ENCODE measurements around the gene PLCB4. TPM values are rescaled to one million over a fixed set of nuclear protein-coding genes. Genes with fewer than 3 reads are reported as not detected.
"Not testable (repeated sequence)": the region's sequence is repeated elsewhere in the genome, so short reads cannot be mapped to it uniquely, and the experiment has no call there.

Gene PLCB4
- total RNA-seq, 2 experiments from 2014 or later = not detected

- H3K27me3 Mint-ChIP-seq = no peaks in the 10 kb centered on the region
- no peak overlapping the region for H3K27ac Mint-ChIP-seq
- no peak for DNase-seq
- H3K4me3 Mint-ChIP-seq = no peak overlapping the region
- ChIA-PET POLR2A (no interaction called here), CTCF (no interaction called here)
- H3K36me3 Mint-ChIP-seq (ENCODE audit: low read depth) = no peaks in the 10 kb centered on the region
- no peaks in the 10 kb centered on the region for H3K4me1 Mint-ChIP-seq
- peaks cover 3% of the 10 kb centered on the region for H3K9me3 Mint-ChIP-seq
These were observed 298.9 kb downstream of the PLCB4 start for GRCh38 chr20:9367746-9368145.

- H3K4me1 Mint-ChIP-seq = no peaks in the 10 kb centered on the region
- no peaks in the 10 kb centered on the region for H3K36me3 Mint-ChIP-seq (ENCODE audit: low read depth)
- no peak for DNase-seq
- H3K9me3 Mint-ChIP-seq = peaks cover 3% of the 10 kb centered on the region
- ChIA-PET POLR2A (no interaction called here), CTCF (no interaction called here)
- H3K4me3 Mint-ChIP-seq = no peak overlapping the region
- no peaks in the 10 kb centered on the region for H3K27me3 Mint-ChIP-seq
- H3K27ac Mint-ChIP-seq = no peak overlapping the region
These were observed 300.0 kb downstream of the PLCB4 start for GRCh38 chr20:9368893-9369292.

DNA sequence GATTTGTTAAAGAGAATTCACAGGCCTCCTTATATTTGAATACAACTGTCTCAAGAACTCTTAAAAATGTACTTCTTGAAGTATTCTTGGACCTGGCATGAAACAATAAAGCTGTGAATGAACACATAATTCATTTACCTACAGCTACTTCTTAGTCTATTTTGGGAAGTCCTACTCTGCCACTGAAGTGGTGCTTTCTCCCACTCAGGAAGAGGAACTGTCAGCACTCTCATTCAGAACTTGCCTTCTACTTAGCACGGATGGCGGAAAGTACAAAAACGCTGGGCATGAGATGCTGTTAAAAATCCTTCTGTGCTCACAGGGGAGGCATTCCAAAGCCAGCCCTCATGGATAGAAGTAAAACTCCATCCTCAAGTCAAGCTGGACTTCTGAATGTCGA is 300.7 kb downstream of the PLCB4 start:
- H3K4me1 Mint-ChIP-seq = no peaks in the 10 kb centered on the region
- no peaks in the 10 kb centered on the region for H3K27me3 Mint-ChIP-seq
- CTCF ChIA-PET = no interaction called here
- no peaks in the 10 kb centered on the region for H3K36me3 Mint-ChIP-seq (ENCODE audit: low read depth)
- H3K27ac Mint-ChIP-seq = no peak overlapping the region
- no peak overlapping the region for H3K4me3 Mint-ChIP-seq
- POLR2A ChIA-PET = no interaction called here
- peaks cover 3% of the 10 kb centered on the region for H3K9me3 Mint-ChIP-seq
- no peak for DNase-seq

DNA sequence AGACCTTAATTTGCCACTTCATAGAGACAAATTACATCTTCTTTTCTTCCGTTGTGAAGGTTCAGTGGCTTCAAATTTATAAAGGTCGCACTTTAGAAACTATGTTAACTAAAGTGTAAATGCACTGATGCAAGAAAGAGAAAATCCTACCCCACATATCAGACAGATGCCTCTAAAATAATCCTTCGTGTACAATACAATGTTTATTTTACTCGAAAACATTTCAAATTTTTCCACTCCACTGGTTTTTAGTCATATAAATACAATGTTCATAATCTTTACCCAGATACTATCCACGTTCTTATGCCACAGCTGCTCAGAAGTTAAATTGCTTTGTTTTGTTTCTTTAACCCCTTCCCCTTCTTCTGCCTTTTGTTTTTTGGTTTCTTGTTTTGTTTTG is 305.2 kb downstream of the PLCB4 start:
- no peaks in the 10 kb centered on the region for H3K36me3 Mint-ChIP-seq (ENCODE audit: low read depth)
- H3K4me1 Mint-ChIP-seq = no peaks in the 10 kb centered on the region
- no peak overlapping the region for H3K27ac Mint-ChIP-seq
- no peak for DNase-seq
- H3K27me3 Mint-ChIP-seq = no peaks in the 10 kb centered on the region
- H3K9me3 Mint-ChIP-seq = no peaks in the 10 kb centered on the region
- H3K4me3 Mint-ChIP-seq = no peak overlapping the region
- ChIA-PET POLR2A (no interaction called here), CTCF (no interaction called here)

DNA sequence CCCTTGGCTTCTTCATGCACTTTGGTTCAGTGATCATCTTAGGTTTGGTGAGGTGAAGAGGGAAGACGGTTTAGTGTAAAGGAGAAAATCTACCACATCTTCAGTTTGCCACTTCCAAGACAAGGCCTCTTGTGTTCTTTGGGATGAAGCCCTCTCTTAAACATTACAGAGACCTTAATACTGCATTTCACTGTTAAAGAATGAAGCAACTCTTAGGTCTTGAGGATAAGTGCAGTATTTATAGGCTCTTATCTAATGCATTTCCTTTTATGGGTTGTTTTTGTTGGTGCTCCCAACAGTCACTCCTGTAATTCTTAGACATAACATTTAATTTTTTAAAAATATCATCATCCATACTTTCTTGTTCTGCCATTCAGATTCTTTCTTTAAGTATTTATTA is 305.6 kb downstream of the PLCB4 start:
- Mint-ChIP-seq H3K27me3 (no peaks in the 10 kb centered on the region), H3K27ac (no peak overlapping the region), H3K36me3 (ENCODE audit: low read depth) (no peaks in the 10 kb centered on the region), H3K9me3 (no peaks in the 10 kb centered on the region), H3K4me3 (no peak overlapping the region), H3K4me1 (no peaks in the 10 kb centered on the region)
- no peak for DNase-seq
- ChIA-PET CTCF (no interaction called here), POLR2A (no interaction called here)

GRCh38 chr20:9375221-9375681 is 306.4 kb downstream of the PLCB4 start:
- ChIA-PET POLR2A (no interaction called here), CTCF (no interaction called here)
- Mint-ChIP-seq H3K27me3 (no peaks in the 10 kb centered on the region), H3K36me3 (ENCODE audit: low read depth) (no peaks in the 10 kb centered on the region), H3K4me1 (no peaks in the 10 kb centered on the region), H3K27ac (no peak overlapping the region), H3K9me3 (no peaks in the 10 kb centered on the region), H3K4me3 (no peak overlapping the region)
- no peak for DNase-seq

GRCh38 chr20:9377007-9377406 is 308.1 kb downstream of the PLCB4 start:
- H3K4me3 Mint-ChIP-seq = no peak overlapping the region
- ChIA-PET CTCF (no interaction called here), POLR2A (no interaction called here)
- H3K27me3 Mint-ChIP-seq = no peaks in the 10 kb centered on the region
- H3K36me3 Mint-ChIP-seq (ENCODE audit: low read depth) = no peaks in the 10 kb centered on the region
- H3K4me1 Mint-ChIP-seq = no peaks in the 10 kb centered on the region
- H3K27ac Mint-ChIP-seq = no peak overlapping the region
- peaks cover 2% of the 10 kb centered on the region for H3K9me3 Mint-ChIP-seq
- no peak for DNase-seq

GRCh38 chr20:9385345-9386310 is 316.7 kb downstream of the PLCB4 start:
- H3K27me3 Mint-ChIP-seq; DNase-seq; H3K4me3 Mint-ChIP-seq; H3K27ac Mint-ChIP-seq; H3K9me3 Mint-ChIP-seq; CTCF ChIA-PET; H3K36me3 Mint-ChIP-seq (ENCODE audit: low read depth); POLR2A ChIA-PET; H3K4me1 Mint-ChIP-seq: not testable (repeated sequence)

GRCh38 chr20:9388160-9388812 is 319.4 kb downstream of the PLCB4 start:
- Mint-ChIP-seq H3K27ac (no peak overlapping the region), H3K4me3 (no peak overlapping the region), H3K27me3 (no peaks in the 10 kb centered on the region), H3K4me1 (peaks cover 2% of the 10 kb centered on the region), H3K36me3 (ENCODE audit: low read depth) (no peaks in the 10 kb centered on the region), H3K9me3 (peaks cover 3% of the 10 kb centered on the region)
- no peak for DNase-seq
- ChIA-PET CTCF (no interaction called here), POLR2A (no interaction called here)

DNA sequence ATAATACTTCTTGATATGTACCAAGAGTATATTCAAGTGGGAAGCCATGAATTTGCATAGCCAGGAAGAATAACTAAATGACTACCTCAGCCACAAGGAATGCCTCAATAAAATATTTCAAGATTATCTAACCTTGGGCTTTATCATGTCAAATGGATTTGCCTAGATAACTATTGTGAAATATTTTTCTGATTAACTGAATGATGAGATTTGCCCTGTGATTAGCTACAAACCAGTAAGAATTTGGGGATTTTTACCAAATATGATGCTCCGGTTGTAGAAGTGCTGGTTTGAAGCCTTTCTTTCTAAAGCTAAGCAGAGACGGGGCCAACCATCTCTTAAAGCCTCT is 319.9 kb downstream of the PLCB4 start:
- ChIA-PET POLR2A (no interaction called here), CTCF (no interaction called here)
- H3K4me3 Mint-ChIP-seq = no peak overlapping the region
- peaks cover 2% of the 10 kb centered on the region for H3K4me1 Mint-ChIP-seq
- peaks cover 3% of the 10 kb centered on the region for H3K9me3 Mint-ChIP-seq
- H3K36me3 Mint-ChIP-seq (ENCODE audit: low read depth) = no peaks in the 10 kb centered on the region
- no peak for DNase-seq
- H3K27me3 Mint-ChIP-seq = no peaks in the 10 kb centered on the region
- H3K27ac Mint-ChIP-seq = no peak overlapping the region

DNA sequence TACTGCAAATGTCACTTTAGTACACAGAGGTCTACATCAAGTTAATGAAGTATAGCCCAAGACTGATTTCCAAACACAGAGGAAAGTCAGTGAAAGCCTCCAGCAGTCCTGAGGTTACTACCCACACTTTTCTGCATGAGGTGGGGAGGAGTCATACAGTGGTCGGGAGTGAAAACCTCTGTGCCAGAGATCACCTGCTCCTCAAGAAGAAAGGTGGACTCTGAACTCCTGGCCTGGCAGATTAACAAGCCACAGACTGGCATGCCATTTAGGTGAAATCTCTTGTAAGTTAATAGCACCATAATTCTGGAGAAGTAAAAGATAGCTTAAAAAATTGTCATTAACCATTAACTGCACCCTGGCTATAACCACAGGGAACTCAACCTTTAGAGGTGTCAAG is 320.5 kb downstream of the PLCB4 start:
- no peak overlapping the region for H3K4me3 Mint-ChIP-seq
- H3K9me3 Mint-ChIP-seq = peaks cover 3% of the 10 kb centered on the region
- ChIA-PET POLR2A (no interaction called here), CTCF (no interaction called here)
- no peak overlapping the region for H3K27ac Mint-ChIP-seq
- no peak for DNase-seq
- peaks cover 2% of the 10 kb centered on the region for H3K4me1 Mint-ChIP-seq
- H3K27me3 Mint-ChIP-seq = no peaks in the 10 kb centered on the region
- H3K36me3 Mint-ChIP-seq (ENCODE audit: low read depth) = no peaks in the 10 kb centered on the region

DNA sequence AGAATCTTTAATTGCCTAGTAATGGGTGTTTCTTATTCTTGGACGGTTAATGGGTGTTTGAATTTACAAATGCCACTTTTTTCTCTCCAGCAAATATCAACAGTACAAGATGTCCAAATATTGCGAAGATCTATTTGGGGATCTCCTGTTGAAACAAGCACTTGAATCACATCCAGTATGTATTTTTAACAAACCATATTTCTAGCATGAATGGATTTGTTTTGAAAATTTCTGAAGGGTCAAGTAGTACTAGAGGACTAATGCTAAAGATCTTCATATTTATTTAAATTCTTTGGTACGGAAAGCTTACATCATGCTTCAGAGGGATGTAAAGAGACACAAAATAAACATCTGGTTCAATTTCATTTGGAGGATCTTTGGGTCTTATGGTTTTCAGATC is 321.6 kb downstream of the PLCB4 start:
- peaks cover 3% of the 10 kb centered on the region for H3K9me3 Mint-ChIP-seq
- ChIA-PET POLR2A (no interaction called here), CTCF (no interaction called here)
- no peaks in the 10 kb centered on the region for H3K36me3 Mint-ChIP-seq (ENCODE audit: low read depth)
- no peak overlapping the region for H3K27ac Mint-ChIP-seq
- no peak overlapping the region for H3K4me3 Mint-ChIP-seq
- no peaks in the 10 kb centered on the region for H3K27me3 Mint-ChIP-seq
- H3K4me1 Mint-ChIP-seq = peaks cover 2% of the 10 kb centered on the region
- no peak for DNase-seq

DNA sequence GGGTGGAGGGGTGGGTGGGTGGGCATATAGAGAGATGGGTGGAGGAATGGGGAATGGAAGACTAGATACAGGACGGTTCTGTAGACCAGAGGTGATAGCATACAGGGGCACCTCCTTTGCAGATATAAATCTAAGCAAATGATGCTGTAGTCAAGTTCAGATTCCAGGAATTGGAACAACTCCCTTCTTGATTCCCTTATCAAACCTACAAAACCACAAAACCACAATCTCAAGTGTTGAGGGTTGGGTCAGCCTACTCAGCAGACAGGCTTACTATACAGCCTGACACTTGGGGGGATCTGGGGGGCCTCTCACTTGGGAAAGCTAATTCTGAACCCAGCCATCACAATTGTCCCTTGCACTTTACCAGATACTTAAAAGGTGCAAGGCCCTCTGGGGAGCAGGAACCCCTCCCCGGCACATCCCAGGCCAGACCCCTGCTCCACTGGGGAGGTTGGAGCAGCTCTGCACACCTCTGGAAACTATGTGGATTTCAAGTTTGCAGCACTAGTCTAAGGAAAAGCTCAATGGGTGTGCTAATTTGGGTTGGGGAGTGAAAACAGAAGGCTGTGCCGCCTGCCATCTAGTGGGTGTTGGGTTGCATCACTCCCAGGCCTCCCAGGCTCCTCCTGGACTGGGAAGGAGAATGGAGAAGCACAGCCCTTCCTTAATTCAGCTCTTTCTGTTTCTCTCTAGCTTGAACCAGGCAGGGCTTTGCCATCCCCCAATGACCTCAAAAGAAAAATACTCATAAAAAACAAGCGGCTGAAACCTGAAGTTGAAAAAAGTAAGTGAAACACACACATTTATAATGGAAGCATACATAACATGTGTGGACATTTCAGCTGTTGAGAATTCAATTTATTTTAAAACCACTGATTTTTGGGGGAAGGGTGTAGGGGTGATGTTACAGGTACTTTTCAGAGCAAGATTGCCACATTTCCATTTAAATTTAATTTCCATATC is 324.3 kb downstream of the PLCB4 start:
- peaks cover 2% of the 10 kb centered on the region for H3K4me1 Mint-ChIP-seq
- ChIA-PET POLR2A (no interaction called here), CTCF (interaction anchor here (1.3 kb wide), 1 partner anchor 15 kb away, joined by 6 read pairs; no protein-coding TSS in a partner anchor)
- no peaks in the 10 kb centered on the region for H3K9me3 Mint-ChIP-seq
- H3K27me3 Mint-ChIP-seq = no peaks in the 10 kb centered on the region
- no peak overlapping the region for H3K27ac Mint-ChIP-seq
- no peaks in the 10 kb centered on the region for H3K36me3 Mint-ChIP-seq (ENCODE audit: low read depth)
- DNase-seq = no peak
- H3K4me3 Mint-ChIP-seq = no peak overlapping the region

Data from activated CD4-positive, alpha-beta memory T cell treated with anti-CD3 and anti-CD28 coated beads, Interleukin-2, amount 10 ng/mL, durations not matched to agents 7 days and 5 days (primary cell).